Kasumi-1 (cell line): ENCODE data around the gene ATP1B4.

Experiments
- DNase-seq, 2 experiments: peaks; one replicate each; lab custom pipeline; 2025; lab: John Stamatoyannopoulos, UW

The ATP1B4 gene

GRCh38 chrX:120377179-120377578 lies 15.3 kb downstream of the ATP1B4 start:
- DNase-seq = no peak

- no peak for DNase-seq
Observed at GRCh38 chrX:120377715-120378114, 15.8 kb downstream of the ATP1B4 start.

DNA sequence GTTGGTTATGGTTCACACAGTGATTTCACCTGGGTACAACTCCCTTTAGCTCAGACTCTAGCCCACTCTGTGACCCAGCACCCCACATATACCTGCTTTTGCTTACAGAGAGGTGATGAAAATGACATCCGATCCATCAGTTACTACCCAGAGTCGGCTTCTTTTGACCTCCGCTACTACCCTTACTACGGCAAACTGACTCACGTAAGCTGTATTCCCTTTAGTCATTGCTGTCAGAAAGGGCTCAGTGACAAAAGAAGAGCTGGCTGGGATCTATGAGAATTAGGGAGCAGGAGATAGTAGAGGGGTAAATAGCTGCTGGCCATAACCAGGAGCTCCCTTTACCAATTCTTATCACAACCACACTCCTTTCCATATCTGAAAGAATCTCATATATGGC lies 16.7 kb downstream of the ATP1B4 start:
- DNase-seq = no peak

GRCh38 chrX:120379937-120380681 lies 18.2 kb downstream of the ATP1B4 start:
- DNase-seq = no peak

DNA sequence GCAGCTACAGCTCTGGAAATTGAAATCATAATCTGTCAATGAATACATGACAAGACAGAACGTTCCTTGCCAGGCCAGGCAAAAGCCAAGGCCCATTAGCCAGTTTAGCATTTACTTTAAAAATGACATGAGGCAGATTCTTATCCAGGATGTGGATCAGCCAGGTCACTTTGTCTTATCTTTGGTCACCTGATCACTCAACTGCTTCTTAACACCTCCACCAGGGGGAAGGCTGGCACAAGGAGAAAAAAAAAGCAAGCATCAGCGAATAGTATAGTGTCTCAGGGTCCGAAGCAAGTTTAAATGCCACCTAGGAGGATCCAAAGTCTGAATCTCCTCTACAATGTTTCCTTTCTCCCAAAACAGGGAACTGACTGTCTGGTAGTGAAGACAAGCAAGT lies 18.8 kb downstream of the ATP1B4 start:
- DNase-seq = peak; percentile 7 to 13

DNA sequence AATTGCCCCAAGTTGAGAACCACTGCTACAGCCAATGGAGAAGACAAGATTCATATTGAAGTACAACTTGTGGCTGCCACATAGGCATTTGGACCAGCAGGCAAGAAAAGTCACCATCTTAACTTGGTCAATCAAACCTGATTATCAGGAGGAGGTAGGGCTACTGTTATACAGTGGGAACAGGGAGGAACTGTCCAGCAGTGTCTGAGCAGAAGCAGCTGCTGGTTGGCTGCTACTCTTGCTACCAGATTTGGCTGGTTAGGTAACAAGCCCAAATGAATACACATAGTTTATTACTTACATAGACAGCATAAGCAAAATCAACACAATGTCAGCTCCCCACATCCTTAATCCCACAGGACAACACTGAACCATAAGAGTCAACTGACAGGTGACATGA lies 39.4 kb downstream of the ATP1B4 start:
- no peak for DNase-seq

DNA sequence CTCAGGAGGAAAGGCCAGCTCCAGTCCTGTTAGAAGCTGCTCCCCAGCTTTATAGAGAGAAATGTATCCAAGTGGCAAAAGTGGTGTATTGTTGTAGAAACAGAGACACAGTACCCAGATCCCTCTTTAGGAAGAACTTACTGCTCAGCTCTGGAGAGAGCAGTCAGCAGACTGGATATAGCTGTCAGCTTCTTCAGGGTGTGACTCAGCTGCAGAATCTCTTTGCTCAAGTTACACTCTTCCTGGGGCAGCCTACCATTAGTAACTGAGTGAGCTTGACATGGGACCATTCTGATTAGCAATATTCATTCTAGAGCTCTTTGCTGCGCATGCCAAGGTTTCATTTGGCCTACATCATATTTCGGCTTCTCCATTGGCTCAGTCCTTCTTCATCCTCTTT lies 40.5 kb downstream of the ATP1B4 start:
- no peak for DNase-seq

- DNase-seq = no peak
Observed at GRCh38 chrX:120406638-120407037, 44.7 kb downstream of the ATP1B4 start.

DNA sequence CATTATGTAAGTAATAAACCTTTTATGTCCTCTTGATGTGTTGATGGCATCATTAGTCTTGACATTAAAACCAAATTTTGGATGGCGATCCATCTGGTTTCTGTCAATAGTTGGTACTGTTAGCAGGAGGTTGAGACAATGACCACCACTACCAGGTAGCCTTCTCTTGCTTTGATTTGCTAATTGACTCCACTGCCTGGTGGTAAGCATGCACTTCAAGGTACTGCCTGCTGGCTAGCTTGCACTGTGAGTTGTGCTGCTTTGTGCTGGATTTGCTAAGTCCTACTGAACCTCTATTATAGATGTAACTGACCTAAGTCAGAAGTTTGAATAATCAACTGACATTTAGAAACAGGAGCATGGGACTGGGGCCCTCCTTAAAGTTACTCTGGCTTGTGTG lies 46.3 kb downstream of the ATP1B4 start:
- no peak for DNase-seq

GRCh38 chrX:120419463-120419862 lies 57.6 kb downstream of the ATP1B4 start:
- DNase-seq = no peak

GRCh38 chrX:120426599-120426998 lies 64.7 kb downstream of the ATP1B4 start:
- DNase-seq = no peak

- no peak for DNase-seq
Observed at GRCh38 chrX:120428309-120428708, 66.4 kb downstream of the ATP1B4 start.

- DNase-seq = no peak
Observed at GRCh38 chrX:120429776-120430540, 68.1 kb downstream of the ATP1B4 start.
